Bronchial epithelial cell (primary cell): ENCODE data around the gene ARHGAP30. TPM values are rescaled to one million over a fixed set of nuclear protein-coding genes. Genes with fewer than 3 reads are reported as not detected.

Experiments
- DNase-seq: peaks from one replicate; pipeline ENCODE4 v3.0.0-alpha.2; 2010; ENCODE audit warnings: low read depth
- FAIRE-seq: peaks from 2 replicates; lab custom pipeline; 2011; peaks lifted over from hg19 to GRCh38; lab: Jason Lieb, UNC
- H3K27me3 ChIP-seq: 2 replicates; pipeline ENCODE4 v1.5.1; 2011; ENCODE audit warnings: low read length; ENCODE audit not compliant: control insufficient read depth, insufficient read depth
- H3K36me3 ChIP-seq: 2 replicates; pipeline ENCODE4 v1.5.1; 2011; ENCODE audit warnings: low read length; ENCODE audit not compliant: control insufficient read depth, insufficient read depth
- H3K4me3 ChIP-seq: 2 replicates; pipeline ENCODE4 v1.5.1; 2011; ENCODE audit warnings: mild to moderate bottlenecking, low read depth, low read length, control low read depth
- total RNA-seq: library from RNA; depleted of rRNA; stranded (reverse); fragments of >200 nt; gene quantifications from 2 replicates; pipeline ENCODE4 v1.2.1, GENCODE V29; 2014
- TF ChIP-seq, protein P1 (sequence below): IDR thresholded peaks from 2 replicates; pipeline ENCODE4 v1.5.1; 2011; ENCODE audit warnings: mild to moderate bottlenecking, moderate library complexity, low read length, control low read depth, inconsistent platforms; ENCODE audit not compliant: insufficient read depth, severe bottlenecking

Gene ARHGAP30
- total RNA-seq, 1 donor from 2014 or later = 1.3 TPM

DNA sequence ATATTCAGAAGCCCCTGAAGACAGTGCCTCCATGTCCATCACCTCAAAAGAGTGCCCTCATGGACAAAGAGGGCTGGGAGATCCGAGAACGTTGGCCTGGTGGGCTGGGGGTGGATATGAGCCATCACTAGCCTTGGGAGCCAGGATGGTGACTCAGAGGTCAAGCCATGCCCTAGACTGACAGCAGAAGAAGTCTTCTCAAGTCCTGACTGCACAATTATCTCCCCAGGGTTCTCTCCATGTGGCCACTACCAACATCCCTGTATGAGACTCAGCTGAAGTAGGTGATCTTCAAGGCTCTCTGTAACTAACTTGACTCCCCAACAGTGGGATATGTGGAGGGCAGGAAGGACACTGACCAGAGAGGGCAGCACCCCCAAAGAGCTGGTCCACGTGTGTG is 16.8 kb downstream of the ARHGAP30 start:
- FAIRE-seq (no peak), DNase-seq (no peak)
- H3K4me3 ChIP-seq = no peak overlapping the region
- no peaks in the 10 kb centered on the region for H3K27me3 ChIP-seq
- TF ChIP-seq, protein P1, sequence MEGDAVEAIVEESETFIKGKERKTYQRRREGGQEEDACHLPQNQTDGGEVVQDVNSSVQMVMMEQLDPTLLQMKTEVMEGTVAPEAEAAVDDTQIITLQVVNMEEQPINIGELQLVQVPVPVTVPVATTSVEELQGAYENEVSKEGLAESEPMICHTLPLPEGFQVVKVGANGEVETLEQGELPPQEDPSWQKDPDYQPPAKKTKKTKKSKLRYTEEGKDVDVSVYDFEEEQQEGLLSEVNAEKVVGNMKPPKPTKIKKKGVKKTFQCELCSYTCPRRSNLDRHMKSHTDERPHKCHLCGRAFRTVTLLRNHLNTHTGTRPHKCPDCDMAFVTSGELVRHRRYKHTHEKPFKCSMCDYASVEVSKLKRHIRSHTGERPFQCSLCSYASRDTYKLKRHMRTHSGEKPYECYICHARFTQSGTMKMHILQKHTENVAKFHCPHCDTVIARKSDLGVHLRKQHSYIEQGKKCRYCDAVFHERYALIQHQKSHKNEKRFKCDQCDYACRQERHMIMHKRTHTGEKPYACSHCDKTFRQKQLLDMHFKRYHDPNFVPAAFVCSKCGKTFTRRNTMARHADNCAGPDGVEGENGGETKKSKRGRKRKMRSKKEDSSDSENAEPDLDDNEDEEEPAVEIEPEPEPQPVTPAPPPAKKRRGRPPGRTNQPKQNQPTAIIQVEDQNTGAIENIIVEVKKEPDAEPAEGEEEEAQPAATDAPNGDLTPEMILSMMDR = no peak
- peaks cover 4% of the 10 kb centered on the region for H3K36me3 ChIP-seq

- TF ChIP-seq, protein P1 = no peak
- DNase-seq = no peak
- Histone ChIP-seq H3K27me3 (no peaks in the 10 kb centered on the region), H3K4me3 (no peak overlapping the region), H3K36me3 (peaks cover 4% of the 10 kb centered on the region)
- no peak for FAIRE-seq
Observed at GRCh38 chr1:161051219-161051618, 18.5 kb downstream of the ARHGAP30 start.

GRCh38 chr1:161048949-161049722 is 20.6 kb downstream of the ARHGAP30 start:
- DNase-seq (no peak), FAIRE-seq (no peak)
- Histone ChIP-seq H3K4me3 (no peak overlapping the region), H3K27me3 (no peaks in the 10 kb centered on the region), H3K36me3 (peaks cover 3% of the 10 kb centered on the region)
- TF ChIP-seq, protein P1 = no peak

GRCh38 chr1:161047436-161048420 is 22.0 kb downstream of the ARHGAP30 start:
- DNase-seq = no peak
- no peaks in the 10 kb centered on the region for H3K27me3 ChIP-seq
- TF ChIP-seq, protein P1 = no peak
- H3K36me3 ChIP-seq = peaks cover 3% of the 10 kb centered on the region
- no peak overlapping the region for H3K4me3 ChIP-seq
- FAIRE-seq = no peak

DNA sequence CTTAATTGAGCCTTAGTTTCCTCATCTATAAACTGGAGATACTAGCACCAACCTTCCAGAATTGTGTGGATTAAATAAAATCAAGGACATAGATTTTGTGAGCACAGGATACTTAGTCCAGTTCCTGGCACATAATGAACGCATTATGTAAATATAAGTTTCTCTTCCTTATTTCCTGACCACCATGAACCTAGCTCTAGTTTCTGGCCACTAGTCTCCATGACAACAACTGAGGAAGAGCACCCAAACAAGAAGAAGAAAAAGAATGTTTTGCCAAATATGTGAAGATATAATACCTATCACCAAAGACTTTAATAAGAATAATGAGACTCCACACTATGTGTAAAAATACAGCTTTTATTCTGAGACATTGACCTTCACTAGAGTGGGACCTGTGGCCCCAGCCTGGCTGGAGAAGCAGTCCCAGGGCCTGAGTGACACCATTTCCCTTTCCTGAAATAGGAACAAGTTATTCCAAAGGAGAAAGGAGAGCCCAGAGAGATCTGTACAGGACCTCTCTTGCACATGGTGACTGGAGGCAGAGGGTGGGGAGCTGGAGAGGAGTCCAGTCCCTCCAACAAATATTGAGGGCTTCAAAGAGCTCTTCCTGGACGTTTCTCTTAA is 23.0 kb downstream of the ARHGAP30 start:
- no peaks in the 10 kb centered on the region for H3K27me3 ChIP-seq
- peak overlapping the region; percentile 56 for H3K4me3 ChIP-seq
- H3K36me3 ChIP-seq = peaks cover 10% of the 10 kb centered on the region
- FAIRE-seq (no peak), DNase-seq (no peak)
- TF ChIP-seq, protein P1 = no peak
